GM21717 (cell line): ENCODE data around the gene CSTA.

ENCODE experiments used
- ATAC-seq: cut with Tn5 transposase; IDR thresholded peaks from one replicate; pipeline ENCODE4 v1.9.1; 2021; ENCODE audit warnings: mild to moderate bottlenecking, moderate library complexity; ENCODE audit not compliant: unreplicated experiment

The CSTA gene

GRCh38 chr3:122377975-122378374, 52.9 kb downstream of the CSTA start:
- ATAC-seq, result no peak

- ATAC-seq, result peak; percentile 43
These were observed 58.0 kb downstream of the CSTA start, which contains the start of gene MIX23 for GRCh38 chr3:122382888-122383666. TSS of gene MIX23 (minus strand) at chr3:122383231. CDS start at chr3:122383224, 7 bp downstream.

- ATAC-seq, result peak; percentile 88
These were observed 59.0 kb downstream of the CSTA start, which contains the start of gene FAM162A for GRCh38 chr3:122383771-122384697. TSS of gene FAM162A (plus strand) at chr3:122384182. CDS start at chr3:122384266, 84 bp downstream.

- no peak for ATAC-seq
These were observed 62.7 kb downstream of the CSTA start for GRCh38 chr3:122387709-122388108.

GRCh38 chr3:122389197-122389596, 64.1 kb downstream of the CSTA start:
- ATAC-seq, result no peak

GRCh38 chr3:122389892-122390291, 64.8 kb downstream of the CSTA start:
- no peak for ATAC-seq

- ATAC-seq, result no peak
These were observed 65.6 kb downstream of the CSTA start for GRCh38 chr3:122390665-122391064.
